Activated T-cell treated with anti-CD3 and anti-CD28 coated beads for 48 hours (primary cell): ENCODE measurements around the gene OR5L1.

Experiments
- DNase-seq: peaks from one replicate; pipeline ENCODE4 v3.0.0-alpha.2; 2020; ENCODE audit warnings: low read depth

The OR5L1 gene

DNA sequence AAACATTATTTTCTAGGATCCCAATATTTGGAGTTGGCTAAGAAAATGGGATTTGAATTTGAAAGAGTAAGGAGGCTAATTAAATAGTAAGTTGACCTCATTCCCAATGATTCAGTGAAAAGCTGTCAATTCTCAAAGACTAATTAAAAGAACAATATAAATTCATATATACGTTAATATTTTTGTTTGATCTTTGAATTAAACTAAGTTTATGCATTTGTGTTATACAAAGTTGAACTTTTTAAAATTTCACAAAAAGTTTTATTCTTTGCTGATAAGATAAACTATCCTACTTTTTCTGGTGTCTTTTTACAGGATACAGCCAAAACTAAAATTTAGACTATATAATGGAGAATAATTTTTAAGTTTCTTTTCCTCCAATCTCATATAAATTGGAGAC, at the start of gene OR5L1:
OR5L1 (plus strand) TSS at position 301 of the 400 bp plus-strand sequence. CDS start 100 bp downstream, outside the sequence.
- DNase-seq, result no peak

GRCh38 chr11:55773138-55773537, 38.0 kb upstream of the OR5L1 start, which contains the start of gene OR5D13:
TSS of gene OR5D13 (plus strand) at chr11:55773438. CDS start at chr11:55773438, 0 bp downstream.
- no peak for DNase-seq

DNA sequence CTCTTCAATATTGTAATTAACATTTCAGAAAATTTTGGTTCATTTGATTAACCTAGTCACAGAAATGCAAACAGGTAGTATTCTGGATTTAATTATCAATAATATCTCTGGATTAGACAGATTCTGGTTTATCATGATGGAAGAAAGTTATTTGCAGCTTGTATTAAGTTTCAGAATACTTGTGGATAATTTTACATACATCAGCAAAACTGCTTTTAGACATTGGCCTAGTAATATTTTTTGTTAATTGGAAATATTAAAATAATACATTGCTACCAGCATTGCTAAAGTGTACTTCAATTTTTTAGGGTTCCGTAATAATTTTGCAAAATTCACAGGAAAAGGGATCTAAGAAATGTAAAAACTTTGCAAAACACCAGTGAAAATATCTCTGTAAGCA, 19.6 kb upstream of the OR5L1 start:
- no peak for DNase-seq

DNA sequence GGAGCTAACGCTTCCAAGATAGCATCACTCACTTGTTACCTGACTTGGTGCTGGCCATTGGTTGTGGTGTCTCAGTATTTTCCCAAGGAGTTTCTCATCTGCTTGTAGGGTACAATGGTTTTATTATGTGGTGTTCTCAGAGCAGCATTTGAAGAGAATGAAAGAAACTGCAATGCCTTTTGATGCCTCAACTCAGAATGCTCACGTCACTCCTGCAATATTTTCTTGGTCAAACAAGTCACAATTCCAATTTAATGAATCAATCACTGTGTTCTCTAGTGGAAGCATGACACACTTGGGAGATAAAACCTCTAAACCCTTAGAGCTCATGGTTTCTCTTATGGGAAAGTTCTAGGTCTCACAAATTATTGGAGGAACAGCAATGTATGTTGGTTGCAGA, 17.8 kb upstream of the OR5L1 start:
- no peak for DNase-seq

GRCh38 chr11:55795256-55795655, 15.9 kb upstream of the OR5L1 start, which contains the start of gene OR5D14:
TSS of gene OR5D14 (plus strand) at chr11:55795556. CDS start at chr11:55795556, 0 bp downstream.
- no peak for DNase-seq

DNA sequence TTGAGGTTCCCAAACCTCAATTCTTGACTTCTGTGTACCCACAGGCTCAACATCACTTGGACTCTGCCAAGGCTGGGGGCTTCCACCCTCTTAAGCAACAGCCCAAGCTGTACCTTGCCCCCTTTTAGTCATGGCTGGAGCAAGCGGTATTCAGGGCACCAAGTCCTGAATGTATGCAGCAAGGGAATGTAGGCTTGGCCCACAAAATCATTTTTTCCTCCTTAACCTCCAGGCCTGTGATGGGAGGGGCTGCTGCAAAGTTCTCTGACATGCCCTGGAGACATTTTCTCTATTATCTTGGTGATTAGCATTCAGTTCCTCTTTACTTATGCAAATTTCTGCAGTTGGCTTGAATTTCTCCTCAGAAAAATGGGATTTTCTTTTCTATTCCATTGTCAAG, 4.9 kb upstream of the OR5L1 start:
- no peak for DNase-seq

GRCh38 chr11:55819330-55819729, 8.2 kb downstream of the OR5L1 start, which contains the start of gene OR5D18:
TSS of gene OR5D18 (plus strand) at chr11:55819630. CDS start at chr11:55819630, 0 bp downstream.
- DNase-seq, result no peak

GRCh38 chr11:55826919-55827318, 15.8 kb downstream of the OR5L1 start, which contains the start of gene OR5L2:
TSS of gene OR5L2 (plus strand) at chr11:55827219. CDS start at chr11:55827219, 0 bp downstream.
- DNase-seq, result no peak

DNA sequence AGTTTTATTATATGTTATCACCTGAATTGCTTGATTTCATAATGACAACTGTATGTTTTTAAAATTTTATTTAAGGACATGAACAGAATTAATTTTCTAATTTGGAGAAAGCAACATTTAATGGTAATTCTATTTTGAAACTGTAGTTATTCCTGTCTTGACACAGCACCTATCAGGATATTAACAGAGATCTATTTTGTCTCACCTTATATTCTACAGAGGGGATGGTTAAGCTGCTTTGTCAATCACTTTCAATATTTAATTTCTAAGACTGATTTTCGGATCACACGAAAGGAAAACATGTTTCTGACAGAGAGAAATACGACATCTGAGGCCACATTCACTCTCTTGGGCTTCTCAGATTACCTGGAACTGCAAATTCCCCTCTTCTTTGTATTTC, 27.3 kb downstream of the OR5L1 start, which contains the start of gene OR5D16:
OR5D16 (plus strand) TSS at position 301 of the 400 bp plus-strand sequence; CDS start at position 301, 0 bp downstream.
- DNase-seq, result no peak

- no peak for DNase-seq
Observed at GRCh38 chr11:55847453-55847852, 36.3 kb downstream of the OR5L1 start.

GRCh38 chr11:55849037-55849436, 37.9 kb downstream of the OR5L1 start:
- no peak for DNase-seq

DNA sequence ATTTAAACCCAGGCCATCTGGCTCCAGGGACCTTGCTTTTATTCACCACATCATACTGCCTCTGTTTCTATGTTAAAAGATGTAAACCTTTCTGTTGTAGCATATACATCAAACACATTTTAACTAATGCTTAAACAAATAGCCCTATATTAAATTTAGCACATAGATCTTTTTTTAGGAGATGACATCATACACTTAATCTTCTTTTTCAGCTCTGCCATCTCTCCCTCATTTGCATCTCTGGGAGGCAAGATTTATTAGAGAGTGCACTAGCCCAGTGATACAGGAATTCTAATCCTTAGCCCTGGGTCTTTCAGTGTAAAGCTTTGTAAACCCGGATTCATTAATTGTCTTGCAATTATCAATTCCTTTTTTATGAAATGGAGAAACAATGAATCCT, 41.0 kb downstream of the OR5L1 start:
- no peak for DNase-seq

DNA sequence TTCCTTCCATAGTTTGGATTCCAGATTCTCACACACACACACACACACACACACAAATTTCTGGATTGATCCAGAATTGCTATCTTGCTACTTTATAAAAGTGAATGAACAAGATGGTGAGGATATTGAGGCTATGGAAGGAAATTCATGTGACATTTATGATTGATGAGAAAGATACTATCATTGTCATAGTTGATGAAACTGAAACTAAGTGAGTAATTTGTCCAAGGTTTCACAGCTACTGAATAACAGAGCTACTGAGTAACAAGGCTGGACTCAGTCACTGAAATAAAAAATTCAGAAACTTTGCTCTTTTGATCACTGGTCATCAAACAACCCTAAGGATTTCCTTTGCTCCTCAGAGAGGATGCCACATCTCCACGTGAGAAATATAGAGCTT, 43.5 kb downstream of the OR5L1 start:
- DNase-seq, result no peak
